GM13976 (cell line): Measurements from ENCODE around the gene IFI30.

ENCODE experiments used
- DNase-seq: peaks from one replicate; pipeline ENCODE4 v3.0.0; 2012; ENCODE audit warnings: low spot score
- in situ Hi-C: fragments of 300-500 bp; cut with MboI; formaldehyde crosslinking; loops from one replicate; pipeline ENCODE4 v1.12.0; 2022; ENCODE audit warnings: low sequenced_read_pairs, mixed read lengths, inconsistent platforms; ENCODE audit not compliant: unreplicated experiment
- TF ChIP-seq, protein P1 (sequence below): IDR thresholded peaks from 2 replicates; pipeline ENCODE4 v1.5.1; 2012; ENCODE audit warnings: borderline replicate concordance, mild to moderate bottlenecking; ENCODE audit not compliant: insufficient read depth; ENCODE audit errors: extremely low read depth, missing control alignments, control extremely low read depth

The IFI30 gene

DNA sequence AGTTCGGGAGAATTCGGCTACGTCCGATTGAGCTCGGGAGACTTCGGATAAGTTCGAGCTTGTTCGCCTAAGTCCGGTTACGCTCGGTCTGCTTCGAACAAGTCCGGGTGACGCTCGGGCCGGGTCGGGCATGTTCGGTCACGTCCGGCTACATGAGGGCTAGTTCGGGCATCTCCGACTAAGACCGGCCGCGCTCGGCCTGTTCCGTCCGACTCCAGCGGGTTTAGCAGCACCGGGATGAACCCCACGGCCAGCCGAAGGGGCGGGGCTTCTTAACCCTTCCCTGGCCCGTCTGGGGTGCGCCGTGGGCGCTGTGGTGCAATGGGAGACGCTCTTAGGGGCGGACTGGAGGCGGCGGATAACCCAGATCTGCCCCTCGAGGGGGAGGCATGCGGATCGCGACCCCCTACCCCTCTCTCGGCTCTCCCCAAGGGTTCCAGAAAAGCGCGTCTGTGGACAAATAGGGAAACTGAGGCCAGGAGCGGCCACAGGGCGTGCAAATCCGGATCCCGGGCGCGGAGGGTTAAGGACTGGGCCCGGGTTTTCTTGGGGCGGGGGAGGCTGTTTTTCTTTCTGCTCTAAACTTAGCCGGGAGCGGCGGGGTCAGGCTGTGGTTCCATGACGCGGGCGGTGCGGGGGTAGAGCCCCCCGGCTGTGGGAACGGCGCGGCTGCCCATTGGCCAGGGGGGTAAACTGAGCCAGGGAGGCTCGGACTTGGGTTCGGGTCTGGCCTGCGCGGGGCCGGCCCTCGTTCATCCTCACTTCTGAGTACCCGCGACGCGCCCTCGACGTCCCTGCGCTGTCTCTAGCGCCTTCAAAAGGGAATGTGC lies 51.1 kb downstream of the IFI30 start:
- in situ Hi-C loops, result no loop called here
- TF ChIP-seq, protein P1, sequence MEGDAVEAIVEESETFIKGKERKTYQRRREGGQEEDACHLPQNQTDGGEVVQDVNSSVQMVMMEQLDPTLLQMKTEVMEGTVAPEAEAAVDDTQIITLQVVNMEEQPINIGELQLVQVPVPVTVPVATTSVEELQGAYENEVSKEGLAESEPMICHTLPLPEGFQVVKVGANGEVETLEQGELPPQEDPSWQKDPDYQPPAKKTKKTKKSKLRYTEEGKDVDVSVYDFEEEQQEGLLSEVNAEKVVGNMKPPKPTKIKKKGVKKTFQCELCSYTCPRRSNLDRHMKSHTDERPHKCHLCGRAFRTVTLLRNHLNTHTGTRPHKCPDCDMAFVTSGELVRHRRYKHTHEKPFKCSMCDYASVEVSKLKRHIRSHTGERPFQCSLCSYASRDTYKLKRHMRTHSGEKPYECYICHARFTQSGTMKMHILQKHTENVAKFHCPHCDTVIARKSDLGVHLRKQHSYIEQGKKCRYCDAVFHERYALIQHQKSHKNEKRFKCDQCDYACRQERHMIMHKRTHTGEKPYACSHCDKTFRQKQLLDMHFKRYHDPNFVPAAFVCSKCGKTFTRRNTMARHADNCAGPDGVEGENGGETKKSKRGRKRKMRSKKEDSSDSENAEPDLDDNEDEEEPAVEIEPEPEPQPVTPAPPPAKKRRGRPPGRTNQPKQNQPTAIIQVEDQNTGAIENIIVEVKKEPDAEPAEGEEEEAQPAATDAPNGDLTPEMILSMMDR, result no peak
- DNase-seq, result peak; percentile 99

DNA sequence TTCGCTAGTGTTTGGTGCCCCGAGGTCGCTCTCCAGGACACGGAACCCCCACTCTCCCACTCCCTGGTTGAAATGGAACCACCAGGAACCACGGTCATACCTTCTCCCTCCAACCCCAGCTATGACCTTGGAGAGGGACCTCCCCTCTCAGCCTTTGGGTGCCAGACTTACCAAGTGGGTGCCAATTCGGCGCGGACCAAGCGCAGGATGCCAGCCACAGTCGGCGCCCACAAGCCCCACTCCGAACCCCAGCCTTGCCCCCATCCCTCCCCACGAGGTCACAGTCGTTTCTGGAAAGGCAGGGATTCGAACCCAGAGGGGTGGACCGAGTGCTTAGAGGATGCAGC lies 51.7 kb downstream of the IFI30 start:
- TF ChIP-seq, protein P1, result no peak
- in situ Hi-C loops, result no loop called here
- no peak for DNase-seq

DNA sequence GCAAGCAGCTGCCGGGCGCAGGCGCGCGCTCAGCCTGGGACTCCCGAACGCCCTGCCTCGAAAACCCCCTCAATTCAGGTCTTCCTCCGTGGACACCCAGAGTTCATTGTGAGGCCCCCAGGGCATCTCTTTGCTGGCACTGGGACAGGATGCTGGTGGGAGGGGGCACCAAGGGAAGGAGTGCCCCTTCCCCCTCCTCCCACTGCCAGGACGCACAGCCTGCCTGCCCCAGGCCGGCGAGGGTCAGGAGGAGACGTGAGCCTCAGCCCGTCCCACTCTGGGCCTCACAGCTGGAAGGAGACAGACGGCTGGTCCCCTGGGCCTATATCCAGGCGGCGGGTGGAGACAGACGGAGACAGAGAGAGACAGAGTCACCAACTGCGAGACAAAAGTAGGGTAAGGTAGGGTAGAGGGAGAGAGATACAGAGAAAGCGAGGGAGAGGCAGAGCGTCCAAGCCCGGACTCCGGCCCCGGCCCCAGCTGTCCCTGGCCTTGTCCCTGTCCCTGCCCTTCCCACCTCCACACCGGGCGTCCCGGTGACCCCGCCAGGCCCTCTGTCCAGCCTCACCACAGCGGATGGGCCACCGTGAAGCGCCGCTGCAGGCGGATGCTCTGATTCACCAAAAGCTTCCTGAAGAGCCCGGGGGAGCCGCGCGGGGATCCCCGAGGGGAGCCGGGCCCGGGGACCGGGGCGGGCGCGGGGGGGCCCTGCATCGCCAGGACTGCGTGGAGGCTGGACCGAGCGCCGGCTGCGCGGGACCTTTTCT lies 52.3 kb downstream of the IFI30 start, which contains the start of gene PDE4C:
Gene PDE4C (minus strand): TSS at position 737 of the 767 bp plus-strand sequence. CDS start 23 bp downstream, at position 714.
- in situ Hi-C loops, result no loop called here
- TF ChIP-seq, protein P1, result no peak
- DNase-seq, result no peak

DNA sequence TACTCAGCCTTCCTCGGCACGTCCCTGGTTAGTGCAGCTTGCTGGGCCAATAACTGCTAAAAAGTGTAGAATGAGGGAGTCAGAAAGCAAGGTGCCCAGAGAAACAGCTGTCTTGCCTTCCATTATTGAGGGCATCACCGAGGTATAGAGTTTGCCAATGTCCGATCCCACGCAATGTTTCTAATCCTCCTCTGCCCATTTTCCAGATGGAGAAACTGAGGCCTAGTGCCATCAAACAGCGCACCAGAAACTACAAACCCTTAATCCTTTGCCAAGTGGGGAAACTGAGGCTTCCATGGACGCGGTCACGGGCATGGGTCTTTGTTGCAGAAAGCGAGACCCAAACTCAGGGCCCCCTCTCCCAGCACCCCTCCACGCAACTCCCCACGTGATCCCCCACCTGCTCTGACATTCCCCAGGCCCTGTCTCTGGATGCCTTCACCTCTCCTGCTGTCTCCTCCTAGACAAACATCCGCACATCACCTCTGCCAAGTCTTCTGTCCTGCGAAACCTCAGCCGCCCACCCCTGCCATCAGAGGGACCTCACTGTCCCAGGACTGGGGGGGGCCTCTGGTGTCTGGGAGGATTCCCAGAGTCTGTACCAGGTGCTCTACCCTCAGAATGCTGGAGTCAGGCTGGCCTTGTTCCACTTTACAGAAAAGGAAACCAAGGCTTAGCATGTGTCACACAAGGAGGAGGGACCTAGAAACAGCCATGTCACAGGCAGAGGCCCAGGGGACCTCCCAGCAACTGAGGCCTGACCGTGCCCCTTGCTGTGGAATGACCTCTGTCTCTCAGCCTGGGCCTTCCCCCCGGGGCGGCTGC lies 53.6 kb downstream of the IFI30 start:
- TF ChIP-seq, protein P1, result no peak
- peak; percentile 63 for DNase-seq
- in situ Hi-C loops, result no loop called here
